Jurkat, Clone E6-1 (cell line): ENCODE data around the gene UBR3.

Source experiments
- DNase-seq: peaks from one replicate; pipeline ENCODE4 v3.0.0-alpha.2; 2011; ENCODE audit warnings: low read depth, low spot score
- H3K4me3 ChIP-seq: 2 replicates; pipeline ENCODE4 v1.5.1; 2011; ENCODE audit warnings: mild to moderate bottlenecking, low read length, control low read depth, moderate library complexity

Gene UBR3

DNA sequence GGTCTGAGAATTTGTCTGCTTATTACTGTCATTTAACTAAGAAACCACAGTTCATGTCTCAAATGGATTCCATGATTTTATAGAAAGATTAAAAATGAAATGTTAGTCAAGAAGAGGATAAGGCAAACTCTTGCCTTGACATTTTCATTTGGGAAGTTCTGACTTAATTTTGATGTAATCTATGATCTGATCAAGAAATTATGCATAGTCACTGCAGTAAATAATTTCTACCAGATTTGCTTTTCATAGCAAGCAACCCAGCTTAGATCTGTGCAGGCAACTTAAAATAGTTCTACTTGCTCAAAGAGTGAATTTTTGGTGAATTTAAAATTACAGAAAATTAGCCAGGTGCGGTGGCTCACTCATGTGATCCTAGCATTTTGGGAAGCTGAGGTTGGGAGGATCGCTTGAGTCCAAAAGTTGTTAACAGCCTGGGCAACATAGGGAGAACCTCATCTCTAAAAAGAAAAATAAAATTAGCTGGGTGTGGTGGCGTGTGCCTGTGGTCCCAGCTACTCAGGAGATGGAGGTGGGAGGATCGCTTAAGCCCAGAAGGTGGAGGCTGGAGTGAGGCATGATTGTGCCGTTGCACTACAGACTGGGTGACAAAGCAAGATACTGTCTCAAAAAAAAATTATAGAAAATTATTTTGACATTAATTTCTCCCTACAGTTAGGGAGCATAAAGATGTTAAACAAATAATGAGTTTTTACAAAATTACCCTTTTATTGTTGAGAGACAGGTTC, 192.0 kb downstream of the UBR3 start:
- no peak for DNase-seq
- H3K4me3 ChIP-seq = no peak overlapping the region

DNA sequence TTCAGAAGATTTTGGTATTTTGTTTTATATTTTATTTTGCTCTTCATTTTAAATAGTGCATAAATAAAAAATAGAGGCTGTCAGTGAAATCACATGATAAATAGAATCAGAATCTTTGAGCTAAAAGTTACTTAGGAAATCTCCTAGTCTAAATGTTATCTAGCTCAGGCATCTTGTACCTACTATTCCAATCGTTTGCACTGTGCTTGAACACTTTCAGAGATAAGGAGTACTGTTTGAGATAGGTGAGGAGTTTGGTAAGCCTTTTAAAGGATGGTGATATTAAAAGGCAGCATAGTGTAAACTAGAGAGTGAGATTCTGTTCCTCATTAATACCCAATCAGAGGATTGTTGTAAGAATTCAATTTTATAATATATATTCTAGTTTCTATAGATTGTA, 193.5 kb downstream of the UBR3 start:
- H3K4me3 ChIP-seq = no peak overlapping the region
- no peak for DNase-seq

DNA sequence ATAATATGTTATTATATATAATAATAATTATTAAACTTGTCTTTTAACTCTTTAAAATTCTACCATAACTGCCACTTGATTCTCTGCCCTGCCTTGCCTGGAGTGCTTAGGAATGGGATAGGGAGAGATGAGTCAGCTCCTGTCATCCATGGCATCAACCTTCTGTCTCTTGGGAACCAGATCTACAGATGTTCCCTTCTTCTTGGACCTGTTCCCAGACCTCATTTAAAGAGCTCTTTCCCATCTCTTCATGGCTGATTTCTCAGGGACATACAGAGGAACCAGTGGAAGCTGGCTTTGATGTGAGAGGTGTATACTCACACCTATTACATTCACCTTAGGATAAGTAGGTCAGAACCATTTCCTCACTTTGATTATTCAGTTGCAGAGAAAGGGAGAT, 195.4 kb downstream of the UBR3 start:
- no peak for DNase-seq
- H3K4me3 ChIP-seq = no peak overlapping the region

DNA sequence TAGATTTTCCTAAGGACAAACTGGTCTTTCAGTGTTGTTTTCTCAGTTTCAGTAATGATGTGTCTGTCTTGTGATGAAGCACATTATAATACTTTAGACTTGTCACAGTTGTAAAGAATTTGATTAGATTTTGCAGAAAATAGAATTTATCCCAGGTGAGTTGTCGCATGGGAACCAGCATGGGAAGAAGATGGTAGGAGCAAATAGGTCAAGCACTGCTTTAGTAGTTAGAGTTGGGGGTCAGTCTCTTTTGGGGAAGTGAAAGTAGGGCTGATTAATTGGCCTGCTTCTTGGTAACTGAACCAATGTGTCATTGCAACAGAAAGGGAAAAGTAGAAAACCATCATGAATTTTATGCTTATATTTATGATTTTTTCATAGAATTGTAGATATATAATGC, 197.5 kb downstream of the UBR3 start:
- no peak for DNase-seq
- no peak overlapping the region for H3K4me3 ChIP-seq

DNA sequence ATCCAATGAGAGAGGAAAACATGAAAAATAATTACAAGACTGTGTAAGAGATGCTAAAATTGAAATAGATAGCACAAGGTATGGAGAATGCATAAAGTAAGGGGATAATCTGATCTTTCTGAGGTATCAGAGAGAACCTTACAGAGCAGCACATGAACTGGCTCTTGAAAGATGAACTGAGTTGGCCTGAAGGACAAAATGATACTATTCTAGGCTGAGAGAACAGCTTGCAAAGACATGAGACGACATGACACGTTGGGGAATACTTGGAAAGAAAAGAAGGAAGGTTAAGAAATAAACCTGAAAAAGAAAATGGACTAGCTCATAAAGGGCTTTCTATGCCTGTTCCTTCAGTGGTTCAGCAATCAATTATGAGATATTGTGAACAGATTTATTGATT, 198.0 kb downstream of the UBR3 start:
- no peak for DNase-seq
- no peak overlapping the region for H3K4me3 ChIP-seq

DNA sequence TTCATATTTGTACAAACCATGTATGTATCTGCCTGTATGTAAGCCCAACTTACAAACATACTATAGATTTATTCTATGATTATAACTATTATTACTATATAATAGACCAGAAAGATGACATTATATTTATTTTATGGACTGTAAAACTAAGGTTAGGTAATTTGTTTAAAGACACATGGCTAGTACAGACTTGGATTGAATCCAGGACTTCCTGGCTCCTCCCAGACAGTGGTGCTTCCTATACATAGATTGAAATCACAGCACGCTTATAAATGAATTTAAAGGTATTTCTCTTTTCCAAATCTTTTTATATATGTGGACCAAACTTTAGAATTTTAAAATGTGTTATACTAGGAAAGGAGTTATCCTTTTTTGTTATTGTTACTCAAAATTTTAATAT, 199.1 kb downstream of the UBR3 start:
- DNase-seq = no peak
- no peak overlapping the region for H3K4me3 ChIP-seq

DNA sequence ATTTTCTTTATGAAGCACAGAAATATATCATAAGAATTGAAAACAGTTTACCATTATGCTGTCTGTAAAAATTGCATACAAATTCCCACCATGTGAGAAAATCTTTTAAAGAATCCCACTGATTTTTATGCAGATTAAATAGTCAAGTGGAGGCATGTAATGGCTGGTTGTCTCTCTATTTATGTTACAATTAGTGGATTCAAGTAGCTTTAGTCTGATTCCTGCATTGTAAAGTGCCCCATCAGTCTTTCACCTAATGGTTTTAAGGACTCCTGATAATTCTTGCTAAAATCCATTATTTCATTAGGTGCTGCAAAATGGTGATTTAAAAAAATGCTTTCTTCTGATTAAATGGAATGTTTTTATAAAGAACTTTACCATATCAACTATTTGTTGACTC, 202.3 kb downstream of the UBR3 start:
- H3K4me3 ChIP-seq = no peak overlapping the region

DNA sequence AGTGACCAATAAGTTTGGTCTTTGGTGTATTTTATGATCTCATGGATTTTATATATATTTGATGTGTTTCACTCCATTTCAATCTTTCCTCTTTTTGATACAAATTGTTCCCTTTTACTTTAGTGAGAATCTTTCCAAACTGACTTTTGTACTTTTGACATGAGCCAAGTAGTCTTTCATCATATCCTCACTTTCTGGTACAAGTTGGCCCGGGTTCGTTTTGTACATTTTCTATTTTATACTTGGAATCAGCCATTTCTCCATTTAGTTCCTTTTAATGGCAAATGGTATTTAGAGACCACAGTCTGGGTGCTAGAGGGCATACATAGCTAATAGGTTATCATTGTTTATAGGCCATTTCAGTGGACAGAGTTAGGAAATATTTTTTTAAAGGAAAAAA, 202.8 kb downstream of the UBR3 start:
- no peak overlapping the region for H3K4me3 ChIP-seq
- no peak for DNase-seq

More for the DNA sequence above, 202.3 kb downstream of the UBR3 start:
- DNase-seq = no peak

DNA sequence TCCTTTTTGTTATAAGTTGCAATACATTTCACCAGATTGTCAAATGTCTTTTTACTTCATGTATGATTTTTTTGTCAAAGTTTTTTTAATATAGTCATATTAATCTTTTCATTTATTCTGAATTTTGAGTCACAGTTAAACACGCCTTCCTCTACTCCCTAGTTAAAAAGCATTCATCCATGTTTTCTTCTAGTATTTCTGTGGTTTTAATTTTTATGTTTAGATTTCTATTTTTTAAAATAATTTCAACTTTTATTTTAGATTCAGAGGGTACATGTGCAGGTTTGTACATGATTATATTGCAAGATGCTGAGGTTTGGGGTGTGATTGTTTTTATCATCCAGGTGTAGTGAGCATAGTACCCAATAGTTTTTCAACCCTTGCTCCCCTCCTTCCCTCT, 204.0 kb downstream of the UBR3 start:
- no peak for DNase-seq
- H3K4me3 ChIP-seq = no peak overlapping the region

DNA sequence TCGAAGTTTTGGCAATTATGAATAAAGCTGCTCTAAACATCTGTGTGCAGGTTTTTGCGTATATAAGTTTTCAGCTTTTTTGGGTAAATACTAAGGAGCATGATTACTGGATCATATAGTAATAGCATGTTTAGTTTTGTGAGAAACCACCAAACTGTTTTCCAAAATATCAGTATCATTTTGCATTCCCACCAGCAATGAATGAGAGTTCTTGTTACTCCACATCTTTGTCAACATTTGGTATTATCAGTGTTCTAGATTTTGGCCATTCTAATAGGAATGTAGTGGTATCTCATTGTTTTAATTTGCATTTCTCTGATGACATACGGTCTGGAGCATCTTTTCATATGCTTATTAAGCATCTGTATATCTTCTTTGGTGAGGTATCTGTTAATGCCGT, 207.3 kb downstream of the UBR3 start:
- no peak overlapping the region for H3K4me3 ChIP-seq
- DNase-seq = no peak

DNA sequence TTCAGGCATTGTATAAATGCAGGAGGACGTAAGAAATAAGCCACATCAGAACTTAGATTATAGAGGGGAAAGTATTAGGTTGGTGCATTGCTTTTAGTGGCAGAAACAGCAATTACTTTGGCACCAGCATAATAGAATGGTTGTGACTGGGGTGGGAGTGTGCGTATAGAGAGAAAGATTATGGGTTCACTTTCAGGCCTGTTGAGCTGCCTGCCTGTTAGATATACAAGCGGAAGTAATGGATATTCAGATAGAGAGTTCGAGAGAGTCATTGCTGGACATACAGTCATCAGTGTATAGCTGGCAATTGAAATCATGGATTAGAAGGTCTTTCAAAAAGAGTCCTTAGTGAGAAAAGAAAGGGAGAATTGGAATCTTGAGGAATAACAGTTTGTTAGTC, 211.5 kb downstream of the UBR3 start:
- no peak overlapping the region for H3K4me3 ChIP-seq

DNA sequence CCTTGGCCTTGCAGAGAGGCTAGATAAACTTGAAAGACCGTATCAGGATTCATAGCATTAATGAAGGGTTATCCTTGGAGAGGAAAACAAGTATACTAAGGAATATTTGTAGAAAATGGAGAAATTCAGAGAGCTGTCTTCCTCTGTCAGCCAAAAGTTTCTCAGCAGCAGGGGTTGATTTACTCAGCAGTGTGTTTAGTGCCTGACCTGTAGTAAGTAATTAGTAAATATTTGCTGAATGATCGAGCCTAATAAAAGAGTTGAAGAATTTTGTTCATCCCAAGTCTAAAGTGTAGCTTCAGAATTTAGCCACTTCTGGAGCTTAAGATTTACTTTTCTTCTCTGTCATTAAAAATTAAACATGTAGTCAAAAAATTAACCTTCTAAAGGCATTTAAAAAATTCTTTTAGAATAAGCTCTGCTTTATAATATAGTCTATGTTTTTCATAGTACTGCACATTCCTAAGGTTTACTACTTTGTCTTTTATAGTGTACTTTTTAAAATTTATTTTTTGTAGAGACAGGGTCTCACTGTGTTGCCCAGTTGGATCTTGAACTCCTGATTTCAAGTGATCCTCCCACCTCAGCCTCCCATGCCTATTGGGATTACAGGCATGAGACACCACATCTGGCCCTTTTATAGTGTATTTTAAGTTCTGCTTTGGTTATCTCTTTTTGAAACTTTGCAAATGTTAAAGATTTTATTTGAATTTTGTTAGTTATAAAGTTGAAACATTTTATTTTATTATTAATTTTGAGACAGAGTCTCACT, 212.3 kb downstream of the UBR3 start:
- no peak for DNase-seq
- H3K4me3 ChIP-seq = no peak overlapping the region

More for the DNA sequence above, 211.5 kb downstream of the UBR3 start:
- DNase-seq = no peak

DNA sequence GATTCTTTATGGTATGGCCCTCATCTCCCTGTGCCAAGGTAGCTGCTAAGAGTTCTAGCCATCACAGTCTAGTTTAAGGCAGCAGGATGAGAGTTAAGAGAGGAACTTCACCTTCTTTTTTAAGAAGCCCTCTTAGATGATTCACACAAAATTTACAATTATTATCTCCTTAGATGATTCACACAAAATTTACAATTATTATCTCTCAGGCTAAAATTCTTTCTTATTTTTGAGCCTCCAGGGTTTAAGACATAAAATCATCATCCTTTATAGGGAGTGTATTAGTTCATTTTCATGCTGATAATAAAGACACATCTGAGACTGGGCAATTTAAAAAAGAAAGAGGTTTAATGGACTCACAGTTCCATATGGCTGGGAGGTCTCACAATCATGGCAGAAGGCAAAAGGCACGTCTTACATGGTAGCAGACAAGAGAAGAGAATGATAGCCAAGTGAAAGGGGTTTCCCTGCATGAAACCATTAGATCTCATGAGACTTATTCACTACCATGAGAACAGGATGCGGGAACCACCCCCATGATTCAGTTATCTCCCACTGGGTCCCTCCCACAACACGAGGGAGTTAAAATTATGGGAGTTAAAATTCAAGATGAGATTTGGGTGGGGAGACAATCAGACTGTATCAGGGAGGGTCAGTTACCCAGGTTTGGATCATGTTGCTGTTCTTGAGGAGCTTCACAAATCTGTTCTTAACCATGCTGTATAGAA, 217.7 kb downstream of the UBR3 start:
- no peak overlapping the region for H3K4me3 ChIP-seq
- DNase-seq = no peak

DNA sequence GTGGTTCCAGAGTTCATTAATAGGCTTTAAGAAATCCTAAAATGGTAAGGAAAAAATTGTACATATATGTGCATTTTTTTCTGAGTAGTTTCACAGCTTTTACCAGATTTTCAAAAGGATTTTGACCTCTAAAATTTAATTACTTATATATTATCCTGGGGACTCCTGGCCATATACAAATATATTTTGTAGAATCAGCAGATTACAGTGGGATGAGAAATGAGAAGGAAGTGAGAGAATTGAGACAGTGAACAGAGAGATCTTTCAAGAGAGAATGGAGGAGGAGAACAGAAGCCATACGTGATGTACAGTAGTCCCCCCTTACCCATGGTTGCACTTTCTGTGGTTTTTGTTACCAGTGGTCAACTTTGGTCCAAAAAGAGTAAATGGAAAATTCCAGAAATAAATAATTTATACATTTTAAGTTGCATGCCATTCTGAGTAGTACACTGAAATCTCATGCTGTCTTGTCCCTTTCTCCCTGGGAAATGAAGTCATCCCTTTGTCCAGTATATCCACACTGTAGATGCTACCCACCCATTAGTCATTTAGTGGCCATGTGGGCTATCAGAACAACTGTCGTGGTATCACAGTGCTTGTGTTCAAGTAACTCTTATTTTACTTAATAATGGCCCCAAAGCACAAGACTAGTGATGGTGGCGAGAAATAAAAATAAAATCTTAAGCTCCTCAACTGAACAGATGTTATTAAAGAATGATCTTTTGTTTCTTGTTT, 220.2 kb downstream of the UBR3 start:
- DNase-seq = no peak
- H3K4me3 ChIP-seq = no peak overlapping the region

DNA sequence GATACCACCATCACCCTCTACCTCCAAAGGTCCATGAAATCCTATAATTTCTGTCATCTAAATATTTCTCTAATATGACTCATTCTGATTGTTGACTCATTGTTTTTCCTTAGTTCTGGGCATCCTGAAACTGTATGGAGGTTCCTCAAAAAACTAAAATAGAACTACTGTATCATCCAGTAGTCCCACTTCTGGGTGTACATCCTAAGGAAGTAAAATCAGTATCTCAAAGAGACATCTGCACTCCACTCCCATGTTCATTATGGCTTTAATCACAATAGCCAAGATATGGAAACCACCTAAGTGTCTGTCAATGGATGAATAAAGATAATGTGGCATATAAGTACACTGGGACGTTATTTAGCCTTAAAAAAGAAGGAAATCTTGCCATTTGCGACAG, 224.9 kb downstream of the UBR3 start:
- DNase-seq = no peak
- H3K4me3 ChIP-seq = no peak overlapping the region

DNA sequence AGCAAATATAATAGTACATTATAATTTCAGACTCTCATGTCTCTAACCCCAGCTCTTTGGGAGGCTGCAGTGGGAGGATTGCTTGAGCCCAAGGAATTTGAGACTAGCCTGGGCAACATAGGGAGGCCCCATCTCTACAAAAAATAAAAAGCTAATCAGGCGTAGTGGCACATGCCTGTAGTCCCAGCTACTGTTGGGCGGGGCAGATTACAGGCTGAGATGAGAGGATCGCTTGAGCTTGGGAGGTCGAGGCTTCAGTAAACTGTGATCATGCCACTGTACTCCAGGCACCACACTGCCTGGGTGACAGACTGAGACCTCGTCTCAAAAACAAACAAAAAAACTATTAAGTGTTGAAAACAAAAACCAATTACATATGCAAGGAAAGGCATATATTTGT, 227.7 kb downstream of the UBR3 start:
- no peak for DNase-seq
- H3K4me3 ChIP-seq = no peak overlapping the region

DNA sequence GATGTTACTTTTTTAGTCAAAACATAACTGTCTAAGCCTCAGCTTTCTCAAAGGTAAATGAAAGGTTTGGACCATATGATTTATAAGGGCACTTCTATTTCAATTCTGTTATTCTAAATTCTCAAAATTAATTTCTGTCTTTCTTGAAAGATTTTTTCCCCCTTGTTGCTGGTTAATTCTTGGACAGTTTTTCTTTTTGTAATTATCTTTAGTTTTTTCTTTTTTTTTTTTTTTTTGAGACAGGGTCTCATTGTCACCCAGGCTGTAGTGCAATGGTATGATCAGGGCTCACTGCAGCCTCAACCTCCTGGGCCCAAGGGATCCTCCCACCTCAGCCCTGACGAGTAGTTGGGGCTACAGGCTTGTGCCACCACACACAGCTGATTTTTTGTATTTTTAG, 229.6 kb downstream of the UBR3 start:
- no peak overlapping the region for H3K4me3 ChIP-seq

DNA sequence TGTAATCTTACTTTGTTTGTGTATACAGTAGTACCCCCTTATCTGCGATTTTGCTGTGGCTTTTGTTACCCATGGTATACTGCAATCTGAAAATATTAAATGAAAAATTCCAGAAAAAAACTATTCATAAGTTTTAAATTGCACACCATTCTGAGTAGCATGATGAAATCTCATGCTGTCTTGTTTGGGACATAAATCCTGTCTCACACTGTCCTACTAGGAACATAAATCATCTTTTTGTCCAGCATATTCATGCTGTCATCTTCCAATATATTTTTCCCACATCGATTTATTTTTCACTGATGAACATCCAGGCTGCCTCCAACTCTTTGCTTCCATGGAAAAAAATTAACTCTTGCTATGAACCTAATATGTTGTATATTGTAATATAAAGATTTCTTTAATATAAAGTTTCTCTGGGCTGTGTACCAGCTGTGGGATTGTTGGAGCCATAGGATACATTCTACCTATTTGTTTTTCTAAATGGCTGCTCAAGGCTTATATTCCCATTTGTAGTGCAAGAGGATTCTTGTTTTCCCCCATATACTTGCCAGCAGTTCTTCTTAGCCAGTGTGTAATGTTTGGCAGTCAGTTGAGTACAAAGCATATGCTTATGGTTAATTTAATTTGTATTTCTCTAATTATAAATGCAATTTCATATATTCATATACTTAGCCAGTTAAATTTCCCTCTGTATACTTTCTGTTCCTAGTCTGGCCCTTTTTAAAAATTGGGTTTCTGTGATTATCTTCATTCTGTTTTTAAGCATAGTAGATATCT, 236.4 kb downstream of the UBR3 start:
- no peak overlapping the region for H3K4me3 ChIP-seq
- DNase-seq = no peak

More for the DNA sequence above, 229.6 kb downstream of the UBR3 start:
- no peak for DNase-seq

DNA sequence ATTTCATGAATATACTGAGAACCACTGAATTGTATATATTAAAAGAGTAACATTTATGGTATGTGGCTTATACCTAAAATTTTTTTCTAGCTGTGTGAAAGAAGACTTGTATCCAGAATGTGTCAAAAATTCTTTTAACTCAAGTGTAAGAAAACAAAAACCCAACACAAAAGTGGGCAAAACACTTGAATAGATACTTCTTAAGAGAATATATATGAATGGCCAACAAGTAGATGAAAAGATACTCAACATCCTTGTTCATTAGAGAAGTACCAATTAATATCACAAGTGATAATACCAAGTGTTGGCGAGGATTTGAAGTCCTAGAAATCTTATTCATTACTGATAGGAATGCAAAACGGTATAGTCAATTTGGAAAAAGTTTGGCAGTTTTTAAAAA, 243.5 kb downstream of the UBR3 start:
- no peak for DNase-seq
- H3K4me3 ChIP-seq = no peak overlapping the region
